ENCODE measurements around the gene ADAMTSL3. TPM values are rescaled to one million over a fixed set of nuclear protein-coding genes. Genes with fewer than 3 reads are reported as not detected.

ADAMTSL3 gene
- total and polyA plus RNA-seq, 3 donors from 2014 or later: 8.6 to 16.4 (median 9.4) TPM

- intact Hi-C loops (cut with DNase I; ENCODE audit: low total_unique reads): no loop called here
- Histone ChIP-seq H3K4me1 (no peaks in the 10 kb centered on the region), H3K27ac (no peak overlapping the region), H3K4me3 (no peak overlapping the region), H3K36me3 (ENCODE audit: low read depth, missing control alignments) (no peaks in the 10 kb centered on the region), H3K9me3 (no peaks in the 10 kb centered on the region), H3K27me3 (no peaks in the 10 kb centered on the region)
- no peak for TF ChIP-seq CTCF (IDR thresholded peaks at IDR 0.05)
- no peak for TF ChIP-seq POLR2A (IDR thresholded peaks at IDR 0.05)
- WGBS, 2 donors: 78 to 80% methylated on average over 3 of the region's 3 CpGs
- no peak for DNase-seq
Measured at GRCh38 chr15:83911345-83911744, 257.4 kb downstream of the ADAMTSL3 start.

- Histone ChIP-seq H3K4me3 (no peak overlapping the region), H3K27ac (no peak overlapping the region), H3K36me3 (ENCODE audit: low read depth, missing control alignments) (no peaks in the 10 kb centered on the region), H3K4me1 (no peaks in the 10 kb centered on the region), H3K9me3 (no peaks in the 10 kb centered on the region), H3K27me3 (no peaks in the 10 kb centered on the region)
- no peak for DNase-seq
- 91% methylated on average over 2 of the region's 2 CpGs for WGBS, 2 donors
- TF ChIP-seq POLR2A (IDR thresholded peaks at IDR 0.05) (no peak), CTCF (IDR thresholded peaks at IDR 0.05) (no peak)
- intact Hi-C loops (cut with DNase I; ENCODE audit: low total_unique reads): no loop called here
Measured at GRCh38 chr15:83912343-83912742, 258.4 kb downstream of the ADAMTSL3 start.

- no peak overlapping the region for H3K4me3 ChIP-seq
- H3K27me3 ChIP-seq: no peaks in the 10 kb centered on the region
- TF ChIP-seq CTCF (IDR thresholded peaks at IDR 0.05) (no peak), POLR2A (IDR thresholded peaks at IDR 0.05) (no peak)
- DNase-seq: no peak
- 90 to 93% methylated on average over 14 of the region's 14 CpGs for WGBS, 2 donors
- H3K27ac ChIP-seq: no peak overlapping the region
- no peaks in the 10 kb centered on the region for H3K9me3 ChIP-seq
- H3K4me1 ChIP-seq: no peaks in the 10 kb centered on the region
- no peaks in the 10 kb centered on the region for H3K36me3 ChIP-seq (ENCODE audit: low read depth, missing control alignments)
- intact Hi-C loops (cut with DNase I; ENCODE audit: low total_unique reads): no loop called here
Measured at GRCh38 chr15:83913034-83913632, 259.2 kb downstream of the ADAMTSL3 start.

GRCh38 chr15:83914906-83915305 lies 261.0 kb downstream of the ADAMTSL3 start:
- Histone ChIP-seq H3K36me3 (ENCODE audit: low read depth, missing control alignments) (no peaks in the 10 kb centered on the region), H3K4me3 (no peak overlapping the region), H3K4me1 (no peaks in the 10 kb centered on the region), H3K9me3 (no peaks in the 10 kb centered on the region), H3K27ac (no peak overlapping the region), H3K27me3 (no peaks in the 10 kb centered on the region)
- no peak for DNase-seq
- intact Hi-C loops (cut with DNase I; ENCODE audit: low total_unique reads): no loop called here
- no peak for TF ChIP-seq CTCF (IDR thresholded peaks at IDR 0.05)
- no peak for TF ChIP-seq POLR2A (IDR thresholded peaks at IDR 0.05)
- WGBS, 2 donors: 88 to 100% methylated on average over 1 of the region's 1 CpG

GRCh38 chr15:83917432-83917831 lies 263.5 kb downstream of the ADAMTSL3 start:
- Histone ChIP-seq H3K4me1 (no peaks in the 10 kb centered on the region), H3K4me3 (no peak overlapping the region), H3K36me3 (ENCODE audit: low read depth, missing control alignments) (no peaks in the 10 kb centered on the region), H3K9me3 (no peaks in the 10 kb centered on the region), H3K27me3 (no peaks in the 10 kb centered on the region), H3K27ac (no peak overlapping the region)
- intact Hi-C loops (cut with DNase I; ENCODE audit: low total_unique reads): no loop called here
- no peak for DNase-seq
- TF ChIP-seq POLR2A (IDR thresholded peaks at IDR 0.05): no peak
- 38 to 39% methylated on average over 1 of the region's 1 CpG for WGBS, 2 donors
